SK-N-SH treated with all-trans-retinoic acid at 6 μM for 48 hours (cell line): ENCODE results near the gene SEZ6L2.

Experiments used
- ATAC-seq: fragments of 200-7000 bp; cut with Tn5 transposase; 3 replicates; pipeline ENCODE4 v1.9.1; 2020; ENCODE audit warnings: mild to moderate bottlenecking, moderate library complexity
- ARNTL ChIP-seq: fragments of 450-650 bp; formaldehyde crosslinking; IDR thresholded peaks from 2 replicates; pipeline ENCODE4 v1.5.0; 2020; ENCODE audit warnings: low read depth, mild to moderate bottlenecking, moderate library complexity, borderline replicate concordance
- BACH2 ChIP-seq: fragments of 250-450 bp; sonication (Bioruptor Pico); IDR thresholded peaks from 2 replicates; pipeline ENCODE4 v1.9.0; 2021; ENCODE audit warnings: mild to moderate bottlenecking, borderline replicate concordance
- CSDC2 ChIP-seq: fragments of 250-450 bp; sonication (Bioruptor Pico); IDR thresholded peaks from 2 replicates; pipeline ENCODE4 v1.5.0; 2020; ENCODE audit warnings: mild to moderate bottlenecking, moderate library complexity
- ESRRG ChIP-seq: fragments of 250-450 bp; sonication (Bioruptor Pico); IDR thresholded peaks from 2 replicates; pipeline ENCODE4 v1.6.1; 2021; ENCODE audit warnings: mild to moderate bottlenecking
- GLIS3 ChIP-seq: fragments of 250-450 bp; sonication (Bioruptor Pico); IDR thresholded peaks from 2 replicates; pipeline ENCODE4 v1.5.0; 2020; ENCODE audit warnings: mild to moderate bottlenecking, moderate library complexity
- ISL1 ChIP-seq: fragments of 250-450 bp; sonication (Bioruptor Pico); IDR thresholded peaks from 2 replicates; pipeline ENCODE4 v2.1.2; 2022; ENCODE audit warnings: mild to moderate bottlenecking, moderate library complexity
- OSR1 ChIP-seq: fragments of 250-450 bp; sonication (Bioruptor Pico); IDR thresholded peaks from 2 replicates; pipeline ENCODE4 v1.8.0; 2022; ENCODE audit warnings: moderate library complexity, mild to moderate bottlenecking, inconsistent platforms
- PATZ1 ChIP-seq: fragments of 250-450 bp; sonication (Bioruptor Pico); IDR thresholded peaks from 2 replicates; pipeline ENCODE4 v1.8.0; 2020; ENCODE audit warnings: mild to moderate bottlenecking, moderate library complexity, borderline replicate concordance
- TCF4 ChIP-seq: fragments of 250-450 bp; sonication (Bioruptor Pico); IDR thresholded peaks from 2 replicates; pipeline ENCODE4 v1.8.0; 2021; ENCODE audit warnings: mild to moderate bottlenecking, moderate library complexity, borderline replicate concordance
- TOX ChIP-seq: fragments of 250-450 bp; sonication (Bioruptor Pico); IDR thresholded peaks from 2 replicates; pipeline ENCODE4 v1.8.0; 2021; ENCODE audit warnings: mild to moderate bottlenecking, moderate library complexity, borderline replicate concordance
- ZC3H10 ChIP-seq: fragments of 250-450 bp; sonication (Bioruptor Pico); IDR thresholded peaks from 2 replicates; pipeline ENCODE4 v1.5.1; 2021; ENCODE audit warnings: mild to moderate bottlenecking, moderate library complexity
- ZFP3 ChIP-seq: fragments of 250-450 bp; sonication (Bioruptor Pico); IDR thresholded peaks from 2 replicates; pipeline ENCODE4 v1.5.0; 2020; ENCODE audit warnings: mild to moderate bottlenecking, moderate library complexity
- ZFP30 ChIP-seq: fragments of 450-650 bp; formaldehyde crosslinking; IDR thresholded peaks from 2 replicates; pipeline ENCODE4 v1.5.0; 2022; ENCODE audit warnings: mild to moderate bottlenecking, moderate library complexity
- ZNF565 ChIP-seq: fragments of 450-650 bp; formaldehyde crosslinking; conservative IDR thresholded peaks from 2 replicates; pipeline ENCODE4 v1.5.0; 2020; ENCODE audit warnings: low read depth, mild to moderate bottlenecking, moderate library complexity
- ZNF70 ChIP-seq: fragments of 450-650 bp; formaldehyde crosslinking; IDR thresholded peaks from 2 replicates; pipeline ENCODE4 v1.5.0; 2020; ENCODE audit warnings: mild to moderate bottlenecking, moderate library complexity
- ZNF8 ChIP-seq: fragments of 450-650 bp; formaldehyde crosslinking; IDR thresholded peaks from 2 replicates; pipeline ENCODE4 v1.5.0; 2020; ENCODE audit warnings: mild to moderate bottlenecking, moderate library complexity
- TF ChIP-seq, protein P1 (sequence below): fragments of 250-450 bp; sonication (Bioruptor Pico); IDR thresholded peaks from 2 replicates; pipeline ENCODE4 v1.5.1; 2021; ENCODE audit warnings: mild to moderate bottlenecking, moderate library complexity
- TF ChIP-seq, protein P2 (sequence below): fragments of 250-450 bp; sonication (Bioruptor Pico); IDR thresholded peaks from 2 replicates; pipeline ENCODE4 v1.5.1; 2020; ENCODE audit warnings: low read depth, mild to moderate bottlenecking, moderate library complexity
- TF ChIP-seq, protein P3 (sequence below): fragments of 250-450 bp; sonication (Bioruptor Pico); IDR thresholded peaks from 2 replicates; pipeline ENCODE4 v1.5.0; 2020; ENCODE audit warnings: mild to moderate bottlenecking, moderate library complexity

The SEZ6L2 gene

DNA sequence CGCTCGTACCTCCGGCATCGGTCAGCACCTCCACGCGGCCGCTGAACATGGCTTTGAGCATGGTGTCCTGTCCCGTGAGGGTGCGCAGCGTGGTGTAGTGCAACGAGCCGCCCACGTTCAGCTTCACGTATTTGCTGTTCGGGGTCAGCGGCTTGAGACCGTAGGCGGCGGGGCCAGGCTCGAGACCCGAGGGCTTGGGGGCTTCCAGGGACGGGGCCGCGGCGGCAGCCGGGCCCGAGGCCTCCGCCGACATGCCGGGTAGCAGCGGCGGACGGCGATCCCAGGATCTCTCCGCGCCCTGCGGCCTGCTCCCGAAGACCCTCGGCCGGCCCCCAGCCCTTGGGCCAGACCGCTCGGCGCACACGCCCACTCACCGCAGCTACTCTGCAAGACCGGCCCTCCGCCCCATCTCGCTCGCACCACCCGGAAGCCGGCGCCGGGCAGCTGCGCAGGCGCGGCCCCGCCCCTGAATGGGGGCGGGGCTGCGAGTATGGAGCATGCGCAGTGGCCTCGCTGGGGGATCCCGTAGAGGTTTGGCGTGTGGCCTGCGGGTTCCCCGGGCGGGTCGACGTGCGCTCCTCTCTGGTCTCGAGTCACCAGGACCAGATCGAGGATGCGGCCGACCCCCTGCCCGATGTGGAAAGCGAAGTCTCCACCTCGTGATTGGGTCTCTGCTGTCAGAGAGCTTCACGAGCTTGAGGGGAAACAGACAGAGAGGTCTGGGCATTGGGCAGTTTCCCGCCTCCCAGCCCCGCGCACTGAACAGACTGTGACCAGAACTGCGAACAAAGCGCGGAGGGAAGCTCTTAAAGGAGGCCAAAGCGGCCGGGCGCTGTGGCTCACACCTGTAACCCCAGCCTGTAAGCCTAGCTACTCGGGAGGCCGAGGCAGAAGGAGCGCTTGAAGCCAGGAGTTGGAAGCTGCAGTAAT lies 26.7 kb upstream of the SEZ6L2 start, which contains the start of gene KCTD13:
TSS of gene KCTD13 (minus strand) at position 446 of the 930 bp plus-strand sequence. CDS start at position 253, 193 bp downstream.
- TF ChIP-seq CSDC2 (CRISPR knock-in tag): no peak
- TF ChIP-seq ZNF70 (CRISPR knock-in tag): peak; percentile 54; the same call in 1 of the 2 replicates
- ATAC-seq: peak; percentile 95

GRCh38 chr16:29925105-29925756 lies 25.9 kb upstream of the SEZ6L2 start:
- TF ChIP-seq TCF4 (no peak), ZNF70 (CRISPR knock-in tag) (no peak), OSR1 (CRISPR knock-in tag) (no peak), ISL1 (CRISPR knock-in tag) (no peak), ZFP3 (CRISPR knock-in tag) (no peak), ZFP30 (CRISPR knock-in tag) (no peak), PATZ1 (CRISPR knock-in tag) (no peak), ARNTL (CRISPR knock-in tag) (no peak), ZNF565 (CRISPR knock-in tag) (no peak), BACH2 (CRISPR knock-in tag) (no peak), TOX (CRISPR knock-in tag) (no peak)
- TF ChIP-seq, protein P1, sequence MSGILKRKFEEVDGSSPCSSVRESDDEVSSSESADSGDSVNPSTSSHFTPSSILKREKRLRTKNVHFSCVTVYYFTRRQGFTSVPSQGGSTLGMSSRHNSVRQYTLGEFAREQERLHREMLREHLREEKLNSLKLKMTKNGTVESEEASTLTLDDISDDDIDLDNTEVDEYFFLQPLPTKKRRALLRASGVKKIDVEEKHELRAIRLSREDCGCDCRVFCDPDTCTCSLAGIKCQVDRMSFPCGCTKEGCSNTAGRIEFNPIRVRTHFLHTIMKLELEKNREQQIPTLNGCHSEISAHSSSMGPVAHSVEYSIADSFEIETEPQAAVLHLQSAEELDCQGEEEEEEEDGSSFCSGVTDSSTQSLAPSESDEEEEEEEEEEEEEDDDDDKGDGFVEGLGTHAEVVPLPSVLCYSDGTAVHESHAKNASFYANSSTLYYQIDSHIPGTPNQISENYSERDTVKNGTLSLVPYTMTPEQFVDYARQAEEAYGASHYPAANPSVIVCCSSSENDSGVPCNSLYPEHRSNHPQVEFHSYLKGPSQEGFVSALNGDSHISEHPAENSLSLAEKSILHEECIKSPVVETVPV: no peak
- TF ChIP-seq, protein P2, sequence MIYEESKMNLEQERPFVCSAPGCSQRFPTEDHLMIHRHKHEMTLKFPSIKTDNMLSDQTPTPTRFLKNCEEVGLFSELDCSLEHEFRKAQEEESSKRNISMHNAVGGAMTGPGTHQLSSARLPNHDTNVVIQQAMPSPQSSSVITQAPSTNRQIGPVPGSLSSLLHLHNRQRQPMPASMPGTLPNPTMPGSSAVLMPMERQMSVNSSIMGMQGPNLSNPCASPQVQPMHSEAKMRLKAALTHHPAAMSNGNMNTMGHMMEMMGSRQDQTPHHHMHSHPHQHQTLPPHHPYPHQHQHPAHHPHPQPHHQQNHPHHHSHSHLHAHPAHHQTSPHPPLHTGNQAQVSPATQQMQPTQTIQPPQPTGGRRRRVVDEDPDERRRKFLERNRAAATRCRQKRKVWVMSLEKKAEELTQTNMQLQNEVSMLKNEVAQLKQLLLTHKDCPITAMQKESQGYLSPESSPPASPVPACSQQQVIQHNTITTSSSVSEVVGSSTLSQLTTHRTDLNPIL (CRISPR knock-in tag): no peak
- TF ChIP-seq, protein P3, sequence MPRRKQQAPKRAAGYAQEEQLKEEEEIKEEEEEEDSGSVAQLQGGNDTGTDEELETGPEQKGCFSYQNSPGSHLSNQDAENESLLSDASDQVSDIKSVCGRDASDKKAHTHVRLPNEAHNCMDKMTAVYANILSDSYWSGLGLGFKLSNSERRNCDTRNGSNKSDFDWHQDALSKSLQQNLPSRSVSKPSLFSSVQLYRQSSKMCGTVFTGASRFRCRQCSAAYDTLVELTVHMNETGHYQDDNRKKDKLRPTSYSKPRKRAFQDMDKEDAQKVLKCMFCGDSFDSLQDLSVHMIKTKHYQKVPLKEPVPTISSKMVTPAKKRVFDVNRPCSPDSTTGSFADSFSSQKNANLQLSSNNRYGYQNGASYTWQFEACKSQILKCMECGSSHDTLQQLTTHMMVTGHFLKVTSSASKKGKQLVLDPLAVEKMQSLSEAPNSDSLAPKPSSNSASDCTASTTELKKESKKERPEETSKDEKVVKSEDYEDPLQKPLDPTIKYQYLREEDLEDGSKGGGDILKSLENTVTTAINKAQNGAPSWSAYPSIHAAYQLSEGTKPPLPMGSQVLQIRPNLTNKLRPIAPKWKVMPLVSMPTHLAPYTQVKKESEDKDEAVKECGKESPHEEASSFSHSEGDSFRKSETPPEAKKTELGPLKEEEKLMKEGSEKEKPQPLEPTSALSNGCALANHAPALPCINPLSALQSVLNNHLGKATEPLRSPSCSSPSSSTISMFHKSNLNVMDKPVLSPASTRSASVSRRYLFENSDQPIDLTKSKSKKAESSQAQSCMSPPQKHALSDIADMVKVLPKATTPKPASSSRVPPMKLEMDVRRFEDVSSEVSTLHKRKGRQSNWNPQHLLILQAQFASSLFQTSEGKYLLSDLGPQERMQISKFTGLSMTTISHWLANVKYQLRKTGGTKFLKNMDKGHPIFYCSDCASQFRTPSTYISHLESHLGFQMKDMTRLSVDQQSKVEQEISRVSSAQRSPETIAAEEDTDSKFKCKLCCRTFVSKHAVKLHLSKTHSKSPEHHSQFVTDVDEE (CRISPR knock-in tag): no peak
- ATAC-seq: peak; percentile 24

DNA sequence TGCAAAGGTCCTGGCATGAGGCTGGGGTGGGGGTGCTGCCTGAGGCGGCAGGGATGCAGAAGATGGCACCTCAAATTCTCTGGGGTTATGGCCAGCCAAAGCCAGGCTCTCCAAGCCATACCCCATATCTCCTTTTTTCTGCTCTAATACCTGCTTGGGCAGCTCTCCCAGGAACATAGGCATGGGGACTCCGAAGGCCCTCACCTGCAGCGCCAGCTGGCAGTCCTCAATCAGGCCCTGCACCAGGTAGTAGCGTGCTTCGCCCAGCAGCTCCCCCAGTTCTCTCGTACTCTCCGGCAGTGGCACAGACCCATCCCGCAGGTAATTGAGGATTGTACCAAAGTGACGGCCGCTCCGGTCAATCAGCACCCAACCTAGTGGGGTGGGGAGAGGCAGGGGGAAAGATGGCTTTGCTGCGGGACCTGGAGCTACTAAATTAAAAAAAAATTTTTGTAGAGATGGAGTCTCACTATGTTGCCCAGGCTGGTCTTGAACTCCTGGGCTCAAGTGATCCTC lies 23.7 kb upstream of the SEZ6L2 start:
- ATAC-seq: no peak
- no peak for TF ChIP-seq PATZ1 (CRISPR knock-in tag)

GRCh38 chr16:29922326-29922725 lies 23.0 kb upstream of the SEZ6L2 start:
- no peak for ATAC-seq
- TF ChIP-seq ZNF8 (CRISPR knock-in tag) (no peak), OSR1 (CRISPR knock-in tag) (no peak), ZFP3 (CRISPR knock-in tag) (no peak), ZC3H10 (no peak), PATZ1 (CRISPR knock-in tag) (no peak), ISL1 (CRISPR knock-in tag) (no peak), TCF4 (no peak), GLIS3 (CRISPR knock-in tag) (no peak), ESRRG (CRISPR knock-in tag) (no peak), CSDC2 (CRISPR knock-in tag) (no peak)
